ENCODE measurements around the gene CD46.
"Not testable (repeated sequence)": the region's sequence is repeated elsewhere in the genome, so short reads cannot be mapped to it uniquely, and the experiment has no call there.

CD46 gene

GRCh38 chr1:207752456-207752998 lies 673 bp downstream of the CD46 start:
- DNase-seq: peak; percentile 41

DNA sequence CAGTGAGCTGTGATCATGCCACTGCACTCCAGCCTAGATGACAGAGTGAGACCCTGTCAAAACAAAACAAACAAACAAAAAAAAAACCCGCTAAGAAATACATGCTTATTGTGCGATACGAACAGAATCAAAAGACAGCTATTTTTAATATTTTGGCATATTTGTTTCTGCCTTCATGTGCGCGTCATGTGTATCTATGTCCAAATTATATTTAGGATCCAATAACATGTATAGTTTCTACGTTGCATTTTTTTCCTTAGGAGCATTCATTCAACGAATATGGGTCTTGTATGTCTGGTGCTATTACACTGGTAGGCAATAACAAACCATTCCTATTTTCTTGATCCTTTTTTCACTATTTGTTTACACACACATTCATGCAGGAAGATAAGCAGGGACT lies 1.8 kb downstream of the CD46 start:
- no peak for DNase-seq

DNA sequence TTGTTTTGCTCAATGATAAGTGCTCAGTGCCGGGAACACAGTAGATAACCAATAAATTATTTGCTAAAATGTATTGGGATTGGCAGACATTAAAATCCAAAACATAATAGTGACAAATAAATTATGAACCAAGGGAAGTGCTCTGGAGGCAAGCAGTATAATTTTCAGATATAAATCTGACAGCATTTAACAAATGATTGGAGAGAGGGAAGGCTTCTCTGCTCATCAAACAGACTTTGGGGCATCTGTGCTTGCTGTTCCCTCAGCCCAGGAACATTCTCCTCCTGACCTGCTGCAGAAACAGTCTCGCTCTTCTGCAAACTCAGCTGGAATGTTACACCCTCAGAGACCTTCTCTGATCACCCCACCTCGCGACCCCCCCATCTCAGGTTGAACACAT lies 2.2 kb downstream of the CD46 start:
- DNase-seq: no peak

GRCh38 chr1:207754974-207755700 lies 3.3 kb downstream of the CD46 start:
- no peak for DNase-seq

DNA sequence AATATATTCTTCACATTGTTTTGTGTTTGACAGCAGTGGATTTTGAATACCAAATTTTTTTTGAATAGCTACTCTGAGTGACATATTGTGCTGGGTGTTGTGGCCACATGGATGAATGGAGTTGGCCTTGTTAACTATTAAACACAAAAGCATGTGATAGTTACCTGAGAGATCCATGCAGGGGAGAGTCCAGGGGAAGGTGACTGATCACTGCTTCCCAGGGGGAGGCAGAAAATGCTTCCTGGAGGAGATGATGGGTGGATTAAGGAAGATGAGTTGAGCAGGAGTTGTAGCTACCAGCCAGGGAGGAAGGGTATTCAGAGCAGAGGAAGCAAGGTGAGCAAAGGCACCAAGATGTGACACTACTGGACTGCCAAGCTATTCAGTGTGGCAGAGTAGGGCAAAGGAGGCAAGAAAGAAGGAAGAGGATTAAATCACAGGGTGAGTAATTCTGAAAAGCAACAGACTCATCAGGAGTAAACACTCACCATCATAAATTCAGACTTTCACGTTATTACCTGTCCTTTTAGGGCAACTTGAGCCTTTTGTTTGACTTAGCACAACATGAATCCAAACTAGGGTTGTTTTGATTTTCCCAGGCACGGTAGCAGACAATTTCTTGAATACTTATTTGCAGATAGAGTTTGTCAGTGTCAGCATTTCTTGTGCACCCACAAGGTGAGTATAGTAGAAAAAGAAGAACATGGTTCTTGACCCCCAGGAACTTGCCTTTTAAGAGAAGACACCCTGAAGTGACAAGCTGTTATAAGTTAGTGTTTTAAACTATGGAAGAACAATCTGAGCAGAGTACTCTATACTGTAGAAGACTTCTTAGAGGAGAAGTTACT lies 4.2 kb downstream of the CD46 start:
- DNase-seq: no peak

- no peak for DNase-seq
These were observed 10.8 kb downstream of the CD46 start for GRCh38 chr1:207762622-207763021.

- no peak for DNase-seq
These were observed 11.2 kb downstream of the CD46 start for GRCh38 chr1:207763091-207763490.

GRCh38 chr1:207763972-207764371 lies 12.1 kb downstream of the CD46 start:
- DNase-seq: no peak

DNA sequence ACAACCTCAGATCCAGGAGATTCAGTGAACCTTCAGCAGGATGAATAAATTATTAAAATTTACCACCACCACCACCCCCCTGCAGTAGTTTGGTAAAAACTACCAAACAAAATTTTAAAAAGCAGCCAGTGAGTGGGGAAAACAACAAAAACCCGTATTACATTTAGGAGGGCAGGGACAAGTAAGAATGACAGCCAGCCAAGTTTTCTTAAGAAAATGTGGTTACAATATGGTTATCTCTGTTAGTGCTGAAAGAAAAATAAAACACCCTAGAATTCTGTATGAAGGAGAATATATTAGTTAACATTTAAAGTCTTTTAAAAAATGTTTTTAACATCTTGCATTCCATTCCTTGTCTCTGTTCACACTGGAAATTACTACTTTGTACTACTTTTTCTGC lies 14.7 kb downstream of the CD46 start:
- no peak for DNase-seq

DNA sequence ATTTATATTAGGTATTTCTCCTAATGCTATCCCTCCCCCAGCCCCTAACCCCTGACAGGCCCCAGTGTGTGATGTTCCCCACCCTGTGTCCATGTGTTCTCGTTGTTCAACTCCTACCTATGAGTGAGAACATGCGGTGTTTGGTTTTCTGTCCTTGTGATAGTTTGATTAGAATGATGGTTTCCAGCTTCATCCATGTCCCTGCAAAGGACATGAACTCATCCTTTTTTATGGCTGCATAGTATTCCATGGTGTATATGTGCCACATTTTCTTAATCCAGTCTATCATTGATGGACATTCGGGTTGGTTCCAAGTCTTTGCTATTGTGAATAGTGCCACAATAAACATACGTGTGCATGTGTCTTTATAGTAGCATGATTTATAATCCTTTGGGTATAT lies 18.7 kb downstream of the CD46 start:
- not testable (repeated sequence) for DNase-seq

DNA sequence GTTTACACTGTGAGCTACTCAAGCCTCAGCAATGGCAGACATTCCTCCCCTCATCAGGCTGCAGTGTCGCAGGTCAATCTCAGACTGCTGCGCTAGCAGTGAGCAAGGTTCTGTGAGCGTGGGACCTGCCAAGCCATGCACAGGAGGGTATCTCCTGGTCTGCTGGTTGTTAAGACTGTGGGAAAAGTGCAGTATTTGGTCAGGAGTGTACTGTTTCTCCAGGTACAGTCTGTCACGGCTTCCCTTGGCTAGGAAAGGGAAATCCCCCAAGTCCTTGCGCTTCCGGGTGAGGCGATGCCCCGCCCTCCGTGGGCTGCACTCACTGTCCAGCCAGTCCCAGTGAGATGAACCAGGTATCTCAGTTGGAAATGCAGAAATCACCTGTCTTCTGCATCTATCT lies 24.2 kb downstream of the CD46 start:
- not testable (repeated sequence) for DNase-seq

DNA sequence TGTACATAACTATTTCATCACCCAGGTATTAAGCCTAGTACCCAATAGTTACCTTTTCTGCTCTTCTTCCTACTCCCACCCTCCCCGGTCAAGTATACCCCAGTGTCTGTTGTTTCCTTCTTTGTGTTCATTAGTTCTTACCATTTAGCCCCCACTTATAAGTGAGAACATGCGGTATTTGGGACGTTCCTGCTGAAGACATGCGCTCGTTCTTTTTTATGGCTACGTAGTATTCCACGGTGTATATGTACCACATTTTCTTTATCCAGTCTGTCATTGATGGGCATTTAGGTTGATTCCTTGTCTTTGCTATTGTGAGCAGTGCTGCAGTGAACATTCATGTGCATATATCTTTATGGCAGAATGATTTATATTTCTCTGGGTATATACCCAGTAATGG lies 25.6 kb downstream of the CD46 start:
- not testable (repeated sequence) for DNase-seq

- no peak for DNase-seq
These were observed 27.2 kb downstream of the CD46 start for GRCh38 chr1:207779008-207779407.

- DNase-seq: no peak
These were observed 29.5 kb downstream of the CD46 start for GRCh38 chr1:207781312-207781711.

GRCh38 chr1:207787776-207788175 lies 35.9 kb downstream of the CD46 start:
- DNase-seq: no peak

DNA sequence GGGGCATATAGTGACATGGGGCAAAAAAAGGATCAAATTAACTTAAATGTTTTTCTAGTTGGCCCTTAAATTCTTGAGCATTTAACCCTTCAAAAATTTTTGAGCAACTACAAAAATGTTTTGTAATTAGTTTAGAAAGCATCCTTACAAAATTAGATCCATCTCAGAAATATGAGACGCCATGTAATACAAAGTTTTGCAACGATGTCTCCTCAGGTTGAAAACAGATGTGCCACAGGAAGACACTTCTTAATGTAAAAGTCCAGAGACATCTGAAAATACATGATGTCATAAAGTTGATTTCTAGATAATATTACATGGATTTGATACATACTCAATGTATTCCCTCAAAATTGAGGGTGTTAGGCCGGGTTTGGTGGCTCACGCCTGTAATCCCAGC lies 37.5 kb downstream of the CD46 start:
- DNase-seq: no peak

- no peak for DNase-seq
These were observed 38.2 kb downstream of the CD46 start for GRCh38 chr1:207789792-207790787.

DNA sequence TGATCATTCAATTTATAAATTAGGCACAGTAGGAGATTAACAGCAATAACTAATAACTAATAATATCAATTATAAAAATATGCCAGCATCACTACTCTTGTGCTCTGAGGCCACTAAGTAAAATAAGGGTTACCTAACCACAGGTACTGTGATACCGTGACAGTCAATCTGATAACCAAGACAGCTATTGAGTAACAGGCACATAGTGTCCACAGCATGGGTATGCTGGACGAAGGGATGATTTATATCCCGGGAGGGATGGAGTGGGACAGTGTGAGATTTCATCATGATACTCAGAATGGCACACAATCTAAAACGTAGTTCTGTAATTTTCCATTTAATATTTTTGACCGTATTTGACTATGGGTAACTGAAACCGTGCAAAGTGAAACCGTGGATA lies 39.4 kb downstream of the CD46 start:
- no peak for DNase-seq

DNA sequence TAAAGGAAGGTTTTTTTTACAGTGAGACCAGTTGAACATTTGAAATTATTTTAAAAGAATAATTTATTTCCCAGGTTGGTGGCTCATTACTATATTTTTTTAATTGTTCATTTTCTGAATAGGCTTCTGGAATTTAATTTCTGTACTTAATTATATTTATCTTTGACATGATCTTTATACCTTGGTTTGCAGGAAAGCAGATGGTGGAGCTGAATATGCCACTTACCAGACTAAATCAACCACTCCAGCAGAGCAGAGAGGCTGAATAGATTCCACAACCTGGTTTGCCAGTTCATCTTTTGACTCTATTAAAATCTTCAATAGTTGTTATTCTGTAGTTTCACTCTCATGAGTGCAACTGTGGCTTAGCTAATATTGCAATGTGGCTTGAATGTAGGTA lies 41.5 kb downstream of the CD46 start:
- DNase-seq: peak; percentile 24

DNA sequence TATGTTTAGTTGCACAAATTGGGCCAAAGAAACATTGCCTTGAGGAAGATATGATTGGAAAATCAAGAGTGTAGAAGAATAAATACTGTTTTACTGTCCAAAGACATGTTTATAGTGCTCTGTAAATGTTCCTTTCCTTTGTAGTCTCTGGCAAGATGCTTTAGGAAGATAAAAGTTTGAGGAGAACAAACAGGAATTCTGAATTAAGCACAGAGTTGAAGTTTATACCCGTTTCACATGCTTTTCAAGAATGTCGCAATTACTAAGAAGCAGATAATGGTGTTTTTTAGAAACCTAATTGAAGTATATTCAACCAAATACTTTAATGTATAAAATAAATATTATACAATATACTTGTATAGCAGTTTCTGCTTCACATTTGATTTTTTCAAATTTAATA lies 43.0 kb downstream of the CD46 start:
- DNase-seq: no peak

GRCh38 chr1:207797229-207797973 lies 45.5 kb downstream of the CD46 start:
- peak; percentile 52 for DNase-seq

GRCh38 chr1:207798847-207799246 lies 47.0 kb downstream of the CD46 start:
- no peak for DNase-seq
